HUES64 (cell line): Measurements from ENCODE around the gene PDCD11.

ENCODE experiments used
- H3K27ac ChIP-seq: 2 replicates; pipeline ENCODE4 v1.7.0; 2013; ENCODE audit warnings: low read depth, low read length, inconsistent platforms
- H3K27me3 ChIP-seq: 2 replicates; pipeline ENCODE4 v1.6.1; 2013; ENCODE audit warnings: mild to moderate bottlenecking, low read length; ENCODE audit not compliant: insufficient read depth
- H3K36me3 ChIP-seq: 2 replicates; pipeline ENCODE4 v1.6.1; 2013; ENCODE audit warnings: mild to moderate bottlenecking, low read length; ENCODE audit not compliant: insufficient read depth
- H3K4me1 ChIP-seq: 2 replicates; pipeline ENCODE4 v1.6.1; 2013; ENCODE audit warnings: mild to moderate bottlenecking, low read length, moderate library complexity; ENCODE audit not compliant: insufficient read depth
- H3K4me3 ChIP-seq: 2 replicates; pipeline ENCODE4 v1.5.1; 2013; ENCODE audit warnings: mild to moderate bottlenecking, low read length, moderate library complexity
- H3K9ac ChIP-seq: 2 replicates; pipeline ENCODE4 v1.6.1; 2013; ENCODE audit warnings: mild to moderate bottlenecking, low read depth, low read length
- H3K9me3 ChIP-seq: 2 replicates; pipeline ENCODE4 v1.6.1; 2013; ENCODE audit warnings: low read depth, low read length; ENCODE audit not compliant: insufficient read depth
- WGBS: fragments of 150-250, 120-280 bp; methylation state at CpG from one replicate; pipeline ENCODE4 v1.1.7; 2013; ENCODE audit warnings: missing lambda C conversion rate; 5-methylcytosine and 5-hydroxymethylcytosine counted together

PDCD11 gene

GRCh38 chr10:103417601-103418000 lies 21.2 kb downstream of the PDCD11 start:
- H3K4me3 ChIP-seq: no peak overlapping the region
- H3K27ac ChIP-seq: no peak overlapping the region
- no peaks in the 10 kb centered on the region for H3K9me3 ChIP-seq
- WGBS: 93% methylated on average over 5 of the region's 5 CpGs
- peaks cover 95% of the 10 kb centered on the region for H3K36me3 ChIP-seq
- H3K27me3 ChIP-seq: no peaks in the 10 kb centered on the region
- H3K4me1 ChIP-seq: no peaks in the 10 kb centered on the region
- H3K9ac ChIP-seq: no peak overlapping the region

DNA sequence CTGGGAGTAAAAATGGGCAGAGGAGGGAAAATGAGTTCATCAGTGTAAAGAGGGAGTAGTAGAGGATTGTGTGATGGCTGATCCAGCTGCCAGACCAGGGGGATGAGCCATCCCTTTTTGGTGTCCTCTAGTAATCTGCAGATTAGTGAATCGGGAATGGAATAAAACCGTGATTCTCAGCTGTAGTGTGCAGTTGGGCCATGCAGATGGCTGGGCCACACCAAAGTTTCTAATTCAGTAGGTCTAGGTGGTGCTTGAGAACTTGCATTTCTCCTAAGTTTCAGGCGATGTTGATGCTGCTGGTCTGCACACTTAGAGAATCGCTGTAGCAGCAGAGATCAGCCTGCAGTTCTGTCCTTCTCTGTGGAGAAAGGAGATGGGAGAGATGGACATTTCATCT lies 22.7 kb downstream of the PDCD11 start:
- no peak overlapping the region for H3K4me3 ChIP-seq
- H3K36me3 ChIP-seq: peaks cover 95% of the 10 kb centered on the region
- H3K9me3 ChIP-seq: no peaks in the 10 kb centered on the region
- H3K27me3 ChIP-seq: no peaks in the 10 kb centered on the region
- H3K9ac ChIP-seq: no peak overlapping the region
- WGBS: 96% methylated on average over 4 of the region's 4 CpGs
- no peak overlapping the region for H3K27ac ChIP-seq
- no peaks in the 10 kb centered on the region for H3K4me1 ChIP-seq

- no peaks in the 10 kb centered on the region for H3K4me1 ChIP-seq
- 95% methylated on average over 5 of the region's 5 CpGs for WGBS
- H3K9me3 ChIP-seq: no peaks in the 10 kb centered on the region
- peaks cover 94% of the 10 kb centered on the region for H3K36me3 ChIP-seq
- no peak overlapping the region for H3K9ac ChIP-seq
- H3K4me3 ChIP-seq: no peak overlapping the region
- H3K27me3 ChIP-seq: no peaks in the 10 kb centered on the region
- no peak overlapping the region for H3K27ac ChIP-seq
Measured at GRCh38 chr10:103423748-103424147, 27.3 kb downstream of the PDCD11 start.

DNA sequence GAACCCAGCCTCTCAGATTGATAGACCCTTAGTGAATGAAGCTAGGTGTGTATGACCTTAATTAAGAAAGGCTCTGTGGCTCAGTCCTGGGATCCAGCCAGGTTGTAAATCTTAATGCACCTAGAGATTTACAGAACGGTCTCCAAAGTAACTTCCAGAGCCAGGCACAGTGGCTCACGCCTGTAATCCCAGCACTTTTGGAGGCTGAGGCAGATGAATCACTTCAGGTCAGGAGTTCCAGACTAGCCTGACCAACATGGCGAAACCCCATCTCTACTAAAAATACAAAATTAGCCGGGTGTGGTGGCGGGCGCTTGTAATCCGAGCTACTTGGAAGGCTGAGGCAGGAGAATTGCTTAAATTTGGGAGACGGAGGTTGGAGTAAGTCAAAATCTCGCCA lies 31.4 kb downstream of the PDCD11 start:
- peaks cover 98% of the 10 kb centered on the region for H3K36me3 ChIP-seq
- H3K27me3 ChIP-seq: no peaks in the 10 kb centered on the region
- no peak overlapping the region for H3K9ac ChIP-seq
- no peaks in the 10 kb centered on the region for H3K4me1 ChIP-seq
- H3K9me3 ChIP-seq: no peaks in the 10 kb centered on the region
- H3K27ac ChIP-seq: no peak overlapping the region
- no peak overlapping the region for H3K4me3 ChIP-seq
- 94% methylated on average over 9 of the region's 9 CpGs for WGBS

DNA sequence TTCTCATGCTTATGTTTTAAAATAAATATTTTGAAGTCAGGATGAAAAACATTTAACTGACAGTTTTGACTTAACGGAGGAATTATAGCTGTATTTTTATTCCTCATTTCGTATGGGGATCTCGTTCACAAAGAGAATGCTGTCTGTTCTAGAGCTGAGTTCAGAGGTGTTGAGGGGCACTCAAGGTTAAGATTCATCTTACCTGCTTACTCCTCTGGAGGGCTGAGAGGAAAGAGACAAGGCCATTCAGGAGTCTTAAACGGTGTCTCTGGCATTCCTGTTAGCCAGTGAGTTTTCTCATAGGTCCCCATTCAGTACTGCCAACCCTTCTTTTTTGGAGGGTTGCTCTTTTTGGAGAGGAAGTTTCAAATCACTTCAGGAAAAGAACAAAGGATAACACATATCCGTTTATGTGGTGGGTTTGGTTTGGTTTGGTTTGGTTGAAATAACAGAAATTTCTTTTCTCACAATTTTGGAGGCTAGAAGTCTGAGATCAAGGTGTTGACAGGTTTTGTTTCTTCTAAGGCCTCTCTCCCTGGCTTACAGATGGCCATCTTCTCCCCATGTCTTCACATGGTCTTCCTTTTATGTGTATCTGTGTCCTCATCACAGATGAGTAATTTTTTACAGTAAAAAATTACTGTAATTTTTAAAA lies 32.7 kb downstream of the PDCD11 start:
- H3K4me1 ChIP-seq: no peaks in the 10 kb centered on the region
- no peak overlapping the region for H3K9ac ChIP-seq
- H3K36me3 ChIP-seq: peaks cover 98% of the 10 kb centered on the region
- H3K9me3 ChIP-seq: no peaks in the 10 kb centered on the region
- WGBS: 92% methylated on average over 5 of the region's 5 CpGs
- H3K27ac ChIP-seq: no peak overlapping the region
- no peak overlapping the region for H3K4me3 ChIP-seq
- H3K27me3 ChIP-seq: no peaks in the 10 kb centered on the region

GRCh38 chr10:103429647-103430046 lies 33.2 kb downstream of the PDCD11 start:
- no peak overlapping the region for H3K27ac ChIP-seq
- no peak overlapping the region for H3K9ac ChIP-seq
- WGBS: 97% methylated on average over 5 of the region's 5 CpGs

DNA sequence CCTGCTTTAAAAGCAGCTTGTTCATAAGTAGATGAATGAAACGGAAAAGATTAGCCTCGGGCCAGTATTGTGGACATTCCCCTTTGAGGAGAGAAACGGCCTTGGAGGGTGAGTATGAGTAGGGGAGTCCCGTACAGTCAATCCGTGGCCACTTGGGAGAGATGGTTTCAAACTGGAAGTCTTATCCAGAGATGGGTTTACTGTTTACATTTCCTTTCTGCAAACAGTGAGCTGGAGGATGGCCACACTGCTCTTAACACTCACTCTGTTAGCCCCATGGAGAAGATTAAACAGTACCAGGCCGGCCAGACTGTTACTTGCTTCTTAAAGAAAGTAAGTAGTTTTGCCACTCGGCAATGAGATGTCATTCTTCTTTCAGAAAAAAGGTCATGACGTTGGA lies 35.5 kb downstream of the PDCD11 start:
- Histone ChIP-seq H3K4me1 (no peaks in the 10 kb centered on the region), H3K9me3 (no peaks in the 10 kb centered on the region), H3K27me3 (no peaks in the 10 kb centered on the region), H3K27ac (no peak overlapping the region), H3K4me3 (no peak overlapping the region), H3K9ac (no peak overlapping the region), H3K36me3 (peaks cover 97% of the 10 kb centered on the region)
- WGBS: 95% methylated on average over 8 of the region's 8 CpGs

More at GRCh38 chr10:103429647-103430046, 33.2 kb downstream of the PDCD11 start:
- Histone ChIP-seq H3K4me3 (no peak overlapping the region), H3K4me1 (no peaks in the 10 kb centered on the region), H3K9me3 (no peaks in the 10 kb centered on the region), H3K27me3 (no peaks in the 10 kb centered on the region), H3K36me3 (peaks cover 98% of the 10 kb centered on the region)

GRCh38 chr10:103433858-103434257 lies 37.4 kb downstream of the PDCD11 start:
- Histone ChIP-seq H3K27ac (no peak overlapping the region), H3K4me3 (no peak overlapping the region), H3K9ac (no peak overlapping the region), H3K36me3 (peaks cover 96% of the 10 kb centered on the region), H3K27me3 (no peaks in the 10 kb centered on the region), H3K9me3 (no peaks in the 10 kb centered on the region), H3K4me1 (no peaks in the 10 kb centered on the region)
- WGBS: 97% methylated on average over 2 of the region's 2 CpGs

GRCh38 chr10:103439776-103440175 lies 43.4 kb downstream of the PDCD11 start:
- Histone ChIP-seq H3K4me3 (no peak overlapping the region), H3K27me3 (no peaks in the 10 kb centered on the region), H3K36me3 (peaks cover 97% of the 10 kb centered on the region), H3K4me1 (no peaks in the 10 kb centered on the region), H3K9me3 (no peaks in the 10 kb centered on the region), H3K9ac (no peak overlapping the region), H3K27ac (no peak overlapping the region)
- 96% methylated on average over 4 of the region's 4 CpGs for WGBS

DNA sequence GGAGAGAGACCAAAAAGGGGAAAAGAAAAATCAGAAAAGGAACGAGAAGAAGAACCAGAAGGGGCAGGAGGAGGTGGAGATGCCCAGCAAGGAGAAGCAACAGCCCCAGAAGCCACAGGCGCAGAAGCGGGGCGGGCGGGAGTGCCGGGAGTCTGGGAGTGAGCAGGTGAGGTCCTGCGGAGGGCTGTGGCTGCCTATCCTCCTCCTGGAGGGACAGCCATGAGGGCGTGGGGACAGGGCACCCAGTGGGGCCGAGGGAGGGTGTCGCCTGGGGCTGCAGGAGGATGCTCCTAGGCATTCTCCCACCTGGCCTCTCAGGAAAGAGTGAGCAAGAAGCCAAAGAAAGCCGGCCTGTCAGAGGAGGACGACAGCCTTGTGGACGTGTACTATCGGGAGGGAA lies 44.0 kb downstream of the PDCD11 start:
- H3K9me3 ChIP-seq: no peaks in the 10 kb centered on the region
- peaks cover 97% of the 10 kb centered on the region for H3K36me3 ChIP-seq
- no peak overlapping the region for H3K27ac ChIP-seq
- H3K4me1 ChIP-seq: no peaks in the 10 kb centered on the region
- H3K4me3 ChIP-seq: no peak overlapping the region
- no peak overlapping the region for H3K9ac ChIP-seq
- no peaks in the 10 kb centered on the region for H3K27me3 ChIP-seq
- 93% methylated on average over 14 of the region's 14 CpGs for WGBS

- 96% methylated on average over 8 of the region's 8 CpGs for WGBS
- peaks cover 98% of the 10 kb centered on the region for H3K36me3 ChIP-seq
- no peak overlapping the region for H3K9ac ChIP-seq
- H3K4me3 ChIP-seq: no peak overlapping the region
- no peak overlapping the region for H3K27ac ChIP-seq
- no peaks in the 10 kb centered on the region for H3K9me3 ChIP-seq
- H3K4me1 ChIP-seq: no peaks in the 10 kb centered on the region
- no peaks in the 10 kb centered on the region for H3K27me3 ChIP-seq
Measured at GRCh38 chr10:103441206-103441605, 44.8 kb downstream of the PDCD11 start.

- Histone ChIP-seq H3K27me3 (no peaks in the 10 kb centered on the region), H3K9ac (no peak overlapping the region), H3K4me1 (no peaks in the 10 kb centered on the region), H3K27ac (no peak overlapping the region), H3K4me3 (no peak overlapping the region), H3K36me3 (peaks cover 98% of the 10 kb centered on the region), H3K9me3 (no peaks in the 10 kb centered on the region)
- WGBS: 95% methylated on average over 8 of the region's 8 CpGs
Measured at GRCh38 chr10:103441611-103442010, 45.2 kb downstream of the PDCD11 start.
